B cell (primary cell): Measurements from ENCODE around the gene APRT.

Source experiments
- EZH2 ChIP-seq: IDR thresholded peaks from 2 replicates; pipeline ENCODE4 v1.6.1; 2012; ENCODE audit warnings: borderline replicate concordance, low read depth, mild to moderate bottlenecking, moderate library complexity, low read length; ENCODE audit not compliant: insufficient read depth, poor library complexity, severe bottlenecking
- TF ChIP-seq, protein P1 (sequence below): fragments of 200-600 bp; IDR thresholded peaks from one replicate; pipeline ENCODE4 v1.8.0; 2022; ENCODE audit warnings: antibody characterized with exemption, mild to moderate bottlenecking

DNA sequence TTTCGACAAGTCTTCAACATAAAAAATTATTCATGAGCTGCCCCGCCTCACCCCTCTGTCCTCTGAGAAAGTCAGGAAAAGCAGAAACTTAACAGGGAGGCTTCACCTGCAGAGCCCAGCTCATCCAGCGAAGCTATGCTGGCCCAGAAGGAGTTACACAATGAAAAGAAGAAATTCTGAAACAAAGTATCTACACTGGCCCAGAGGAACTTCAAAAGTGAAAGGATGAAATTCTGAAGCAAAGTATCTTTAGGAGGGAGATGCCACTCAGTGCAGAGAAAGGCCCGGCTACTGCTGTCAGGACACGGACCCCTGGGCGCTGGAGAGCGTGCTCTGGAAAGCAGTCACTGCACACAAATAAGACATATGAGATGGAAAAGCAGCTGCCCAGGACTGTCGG is 43.4 kb upstream of the APRT start:
- TF ChIP-seq, protein P1, sequence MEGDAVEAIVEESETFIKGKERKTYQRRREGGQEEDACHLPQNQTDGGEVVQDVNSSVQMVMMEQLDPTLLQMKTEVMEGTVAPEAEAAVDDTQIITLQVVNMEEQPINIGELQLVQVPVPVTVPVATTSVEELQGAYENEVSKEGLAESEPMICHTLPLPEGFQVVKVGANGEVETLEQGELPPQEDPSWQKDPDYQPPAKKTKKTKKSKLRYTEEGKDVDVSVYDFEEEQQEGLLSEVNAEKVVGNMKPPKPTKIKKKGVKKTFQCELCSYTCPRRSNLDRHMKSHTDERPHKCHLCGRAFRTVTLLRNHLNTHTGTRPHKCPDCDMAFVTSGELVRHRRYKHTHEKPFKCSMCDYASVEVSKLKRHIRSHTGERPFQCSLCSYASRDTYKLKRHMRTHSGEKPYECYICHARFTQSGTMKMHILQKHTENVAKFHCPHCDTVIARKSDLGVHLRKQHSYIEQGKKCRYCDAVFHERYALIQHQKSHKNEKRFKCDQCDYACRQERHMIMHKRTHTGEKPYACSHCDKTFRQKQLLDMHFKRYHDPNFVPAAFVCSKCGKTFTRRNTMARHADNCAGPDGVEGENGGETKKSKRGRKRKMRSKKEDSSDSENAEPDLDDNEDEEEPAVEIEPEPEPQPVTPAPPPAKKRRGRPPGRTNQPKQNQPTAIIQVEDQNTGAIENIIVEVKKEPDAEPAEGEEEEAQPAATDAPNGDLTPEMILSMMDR: no peak
- no peak for TF ChIP-seq EZH2
